T-cell (primary cell): Measurements from ENCODE around the gene RBMS2. TPM values are rescaled to one million over a fixed set of nuclear protein-coding genes. Genes with fewer than 3 reads are reported as not detected.

Experiments used
- ATAC-seq, 4 experiments: fragments of 200-7000 bp in 3 of 4; fragments of 150-1000 bp in 1 of 4; cut with Tn5 transposase; replicated peaks in 1 of 4; 1 replicate in 3 of 4; 2 replicates in 1 of 4; pipeline ENCODE4 v1.10.0; 2021; ENCODE audit warnings: moderate library complexity in 3 of 4, mild to moderate bottlenecking in 2 of 4, moderate number of reproducible peaks in 1 of 4
- CTCF ChIA-PET, 2 donors: fragments of 300-600 bp; sonication (Branson Sonifier 250); formaldehyde crosslinking; loops; one replicate each; lab custom pipeline; 2022; ENCODE audit warnings: antibody characterized with exemption in 2 of 2; lab: Charles Lee
- POLR2A ChIA-PET, 2 donors: fragments of 300-600 bp; sonication (Branson Sonifier 250); formaldehyde crosslinking; loops; one replicate each; lab custom pipeline; 2022; ENCODE audit warnings: antibody characterized with exemption in 2 of 2; lab: Charles Lee
- DNase-seq, 35 experiments: peaks; one replicate each; pipeline versions ENCODE4 v3.0.0 to v3.0.0-alpha.2; 2013 to 2023
- H3K27ac ChIP-seq: one replicate; pipeline ENCODE4 v1.5.1; 2013; ENCODE audit warnings: low read length
- H3K27me3 ChIP-seq, 2 experiments: replicated peaks in 1 of 2; 1 replicate in 1 of 2; 2 replicates in 1 of 2; pipeline versions ENCODE4 v1.6.1 to v1.7.0; 2013; ENCODE audit warnings: low read length in 1 of 2, mixed read lengths in 1 of 2; ENCODE audit not compliant: control insufficient read depth in 2 of 2, insufficient read depth in 2 of 2; ENCODE audit errors: extremely low read depth in 1 of 2
- H3K36me3 ChIP-seq, 2 donors: 1 replicate in 1 of 2; 2 replicates in 1 of 2; pipeline versions ENCODE4 v1.6.1 to v1.7.0; 2013; ENCODE audit warnings: low read length in 1 of 2; ENCODE audit not compliant: control insufficient read depth in 2 of 2, insufficient read depth in 1 of 2; ENCODE audit errors: extremely low read depth in 1 of 2
- H3K4me1 ChIP-seq, 2 experiments: 1 replicate in 1 of 2; 2 replicates in 1 of 2; pipeline versions ENCODE4 v1.6.1 to v1.7.0; 2013; ENCODE audit warnings: low read length in 2 of 2, mixed read lengths in 1 of 2; ENCODE audit not compliant: insufficient read depth in 2 of 2, control insufficient read depth in 1 of 2; ENCODE audit errors: extremely low read depth in 1 of 2
- H3K4me3 ChIP-seq, 2 donors: 1 replicate in 1 of 2; 2 replicates in 1 of 2; pipeline versions ENCODE4 v1.5.1 to v1.7.0; 2013; ENCODE audit warnings: mild to moderate bottlenecking in 2 of 2, low read length in 1 of 2, moderate library complexity in 1 of 2; ENCODE audit not compliant: control insufficient read depth in 1 of 2; ENCODE audit errors: extremely low read depth in 1 of 2
- H3K9me3 ChIP-seq: 2 replicates; pipeline ENCODE4 v1.7.0; 2013
- H3K27ac Mint-ChIP-seq, 2 donors: one replicate each; pipeline ENCODE4 v1.8.0; 2020 to 2021; ENCODE audit warnings: mild to moderate bottlenecking in 2 of 2, mixed read lengths in 2 of 2
- H3K27me3 Mint-ChIP-seq, 2 donors: one replicate each; pipeline ENCODE4 v1.8.0; 2021 to 2022; ENCODE audit warnings: mixed read lengths in 2 of 2
- H3K36me3 Mint-ChIP-seq: one replicate; pipeline ENCODE4 v1.8.0; 2021; ENCODE audit warnings: mixed read lengths
- H3K4me1 Mint-ChIP-seq, 3 donors: one replicate each; pipeline ENCODE4 v1.8.0; 2020 to 2022; ENCODE audit warnings: mixed read lengths in 3 of 3, mild to moderate bottlenecking in 1 of 3
- H3K4me3 Mint-ChIP-seq, 3 donors: one replicate each; pipeline ENCODE4 v1.8.0; 2020 to 2022; ENCODE audit warnings: mild to moderate bottlenecking in 3 of 3, mixed read lengths in 3 of 3, moderate library complexity in 3 of 3
- H3K9me3 Mint-ChIP-seq, 3 donors: one replicate each; pipeline ENCODE4 v1.8.0; 2020 to 2022; ENCODE audit warnings: mixed read lengths in 3 of 3
- WGBS: methylation state at CpG from one replicate; pipeline ENCODE4 v1.1.5; 2013; ENCODE audit warnings: missing lambda C conversion rate; ENCODE audit not compliant: insufficient coverage; 5-methylcytosine and 5-hydroxymethylcytosine counted together
- total RNA-seq, 35 experiments: library from RNA in 6 of 35; stranded (reverse) in 6 of 35; fragments of 120-200 nt in 1 of 35; gene quantifications; one replicate each; pipeline versions ENCODE4 v1.2.1 to v1.2.4 and lab custom pipeline; 2013 to 2026

Gene RBMS2
- total RNA-seq, 5 donors from 2014 or later (not counting 1 experiment from before 2014, with no cell fraction given) = 0.99 to 8.3 (median 4.1) TPM

- H3K4me3 Mint-ChIP-seq = no peak overlapping the region
- ChIA-PET CTCF (interaction anchor here in 1 of 2 donors (0.9 kb wide), 1 partner anchor 37 kb away, joined by 3 read pairs; no protein-coding TSS in a partner anchor), POLR2A (no interaction called here)
- H3K27me3 Mint-ChIP-seq = no peaks in the 10 kb centered on the region
- H3K9me3 Mint-ChIP-seq = no peaks in the 10 kb centered on the region
- no peak for ATAC-seq
- peaks cover 71% of the 10 kb centered on the region for H3K36me3 Mint-ChIP-seq
- H3K4me1 ChIP-seq = no peaks in the 10 kb centered on the region
- WGBS = no CpG with 5 or more reads among the region's 10 CpGs
- peaks cover 17 to 79% of the 10 kb centered on the region in 2 donors for H3K36me3 ChIP-seq
- no peaks in the 10 kb centered on the region for H3K4me1 Mint-ChIP-seq
- no peak overlapping the region for H3K27ac Mint-ChIP-seq
- no peak overlapping the region for H3K27ac ChIP-seq
- no peak for DNase-seq
- no peaks in the 10 kb centered on the region for H3K9me3 ChIP-seq
- H3K4me3 ChIP-seq = no peak overlapping the region
- no peaks in the 10 kb centered on the region for H3K27me3 ChIP-seq
Observed at GRCh38 chr12:56599797-56600196, 78.2 kb downstream of the RBMS2 start.

GRCh38 chr12:56600753-56601152 is 79.1 kb downstream of the RBMS2 start:
- ChIA-PET CTCF (interaction anchor here in 1 of 2 donors (0.7 kb wide), 1 partner anchor 28 kb away, joined by 5 read pairs; no protein-coding TSS in a partner anchor), POLR2A (no interaction called here)
- Histone ChIP-seq H3K27ac (no peak overlapping the region), H3K4me1 (no peaks in the 10 kb centered on the region), H3K9me3 (no peaks in the 10 kb centered on the region), H3K27me3 (no peaks in the 10 kb centered on the region), H3K36me3 (peaks cover 23 to 86% of the 10 kb centered on the region in 2 donors), H3K4me3 (no peak overlapping the region)
- Mint-ChIP-seq H3K4me3 (no peak overlapping the region), H3K27ac (no peak overlapping the region), H3K27me3 (no peaks in the 10 kb centered on the region), H3K4me1 (no peaks in the 10 kb centered on the region), H3K36me3 (peaks cover 78% of the 10 kb centered on the region), H3K9me3 (no peaks in the 10 kb centered on the region)
- ATAC-seq (no peak), DNase-seq (no peak)
- 93% methylated on average over 3 of the region's 6 CpGs for WGBS

GRCh38 chr12:56601503-56601902 is 79.9 kb downstream of the RBMS2 start:
- Mint-ChIP-seq H3K36me3 (peaks cover 80% of the 10 kb centered on the region), H3K9me3 (no peaks in the 10 kb centered on the region), H3K4me3 (no peak overlapping the region), H3K27ac (no peak overlapping the region), H3K4me1 (no peaks in the 10 kb centered on the region), H3K27me3 (no peaks in the 10 kb centered on the region)
- no peak overlapping the region for H3K27ac ChIP-seq
- POLR2A ChIA-PET = interaction anchor here in 1 of 2 donors (0.6 kb wide), 1 partner anchor 23 kb away, joined by 6 read pairs; no protein-coding TSS in a partner anchor
- peak in 27 of 35 experiments; percentile 7 to 48 (median 29) for DNase-seq
- CTCF ChIA-PET = interaction anchor here (1.4 to 2.4 kb wide), 2 partner anchors 27 to 35 kb away, joined by 7 to 12 read pairs; no protein-coding TSS in a partner anchor
- no peaks in the 10 kb centered on the region for H3K4me1 ChIP-seq
- no peak overlapping the region for H3K4me3 ChIP-seq
- ATAC-seq = peak in 3 of 4 experiments; percentile 34 to 66 (median 62)
- H3K27me3 ChIP-seq = no peaks in the 10 kb centered on the region
- WGBS = 98% methylated on average over 3 of the region's 3 CpGs
- H3K36me3 ChIP-seq = peaks cover 31 to 94% of the 10 kb centered on the region in 2 donors
- H3K9me3 ChIP-seq = no peaks in the 10 kb centered on the region

- peaks cover 31 to 98% of the 10 kb centered on the region in 2 donors for H3K36me3 ChIP-seq
Observed at GRCh38 chr12:56602239-56602638, 80.6 kb downstream of the RBMS2 start.

GRCh38 chr12:56604355-56604754 is 82.7 kb downstream of the RBMS2 start:
- no peaks in the 10 kb centered on the region for H3K27me3 Mint-ChIP-seq
- ATAC-seq (no peak), DNase-seq (no peak)
- Histone ChIP-seq H3K4me3 (no peak overlapping the region), H3K27ac (no peak overlapping the region), H3K36me3 (peaks cover 25 to 89% of the 10 kb centered on the region in 2 donors), H3K27me3 (no peaks in the 10 kb centered on the region), H3K9me3 (no peaks in the 10 kb centered on the region), H3K4me1 (no peaks in the 10 kb centered on the region)
- peaks cover 74% of the 10 kb centered on the region for H3K36me3 Mint-ChIP-seq
- H3K27ac Mint-ChIP-seq = no peak overlapping the region
- no peaks in the 10 kb centered on the region for H3K4me1 Mint-ChIP-seq
- ChIA-PET POLR2A (interaction anchor here in 1 of 2 donors (0.9 kb wide), 1 partner anchor 24 kb away, joined by 3 read pairs; no protein-coding TSS in a partner anchor), CTCF (no interaction called here)
- H3K4me3 Mint-ChIP-seq = no peak overlapping the region
- WGBS = 100% methylated on average over 1 of the region's 3 CpGs
- no peaks in the 10 kb centered on the region for H3K9me3 Mint-ChIP-seq

More at GRCh38 chr12:56602239-56602638, 80.6 kb downstream of the RBMS2 start:
- no peaks in the 10 kb centered on the region for H3K4me1 ChIP-seq
- H3K36me3 Mint-ChIP-seq = peaks cover 81% of the 10 kb centered on the region
- H3K9me3 Mint-ChIP-seq = no peaks in the 10 kb centered on the region
- no peak for ATAC-seq
- H3K4me1 Mint-ChIP-seq = no peaks in the 10 kb centered on the region
- H3K4me3 Mint-ChIP-seq = no peak overlapping the region
- H3K9me3 ChIP-seq = no peaks in the 10 kb centered on the region
- CTCF ChIA-PET = interaction anchor here (1.4 to 2.4 kb wide), 3 partner anchors 27 to 138 kb away, joined by 3 to 12 read pairs (median 7); no protein-coding TSS in a partner anchor
- WGBS = no CpG with 5 or more reads among the region's 3 CpGs
- no peaks in the 10 kb centered on the region for H3K27me3 Mint-ChIP-seq
- no peak overlapping the region for H3K4me3 ChIP-seq
- DNase-seq = no peak
- POLR2A ChIA-PET = interaction anchor here in 1 of 2 donors (0.5 to 0.6 kb wide), 2 partner anchors 22 to 27 kb away, joined by 6 read pairs; no protein-coding TSS in a partner anchor
- no peak overlapping the region for H3K27ac Mint-ChIP-seq
- H3K27me3 ChIP-seq = no peaks in the 10 kb centered on the region
- no peak overlapping the region for H3K27ac ChIP-seq

GRCh38 chr12:56614627-56615026 is 93.0 kb downstream of the RBMS2 start:
- H3K27ac Mint-ChIP-seq = no peak overlapping the region
- POLR2A ChIA-PET = interaction anchor here in 1 of 2 donors (1.0 kb wide), 1 partner anchor 71 kb away, joined by 3 read pairs; no protein-coding TSS in a partner anchor
- H3K36me3 Mint-ChIP-seq = peaks cover 80% of the 10 kb centered on the region
- no peak overlapping the region for H3K4me3 Mint-ChIP-seq
- H3K27me3 Mint-ChIP-seq = no peaks in the 10 kb centered on the region
- H3K4me3 ChIP-seq = no peak overlapping the region
- H3K4me1 Mint-ChIP-seq = peaks cover 15 to 19% (median 17%) of the 10 kb centered on the region in 3 donors
- H3K4me1 ChIP-seq = no peaks in the 10 kb centered on the region
- no peak for DNase-seq
- 84% methylated on average over 5 of the region's 8 CpGs for WGBS
- H3K9me3 Mint-ChIP-seq = no peaks in the 10 kb centered on the region
- H3K27ac ChIP-seq = no peak overlapping the region
- peaks cover 32 to 89% of the 10 kb centered on the region in 2 donors for H3K36me3 ChIP-seq
- CTCF ChIA-PET = interaction anchor here in 1 of 2 donors (1.3 kb wide), 1 partner anchor 14 kb away, joined by 6 read pairs; no protein-coding TSS in a partner anchor
- no peak for ATAC-seq
- H3K27me3 ChIP-seq = no peaks in the 10 kb centered on the region
- H3K9me3 ChIP-seq = no peaks in the 10 kb centered on the region
